Stimulated activated CD8-positive, alpha-beta memory T cell treated with anti-CD3 and anti-CD28 coated beads, Interleukin-2, amount 100 ng/mL, for 48 hours (primary cell): Measurements from ENCODE around the gene NEDD4L.
"Not testable (repeated sequence)": the region's sequence is repeated elsewhere in the genome, so short reads cannot be mapped to it uniquely, and the experiment has no call there.

Experiments
- DNase-seq, 2 donors: peaks; one replicate each; pipeline ENCODE4 v3.0.0-alpha.2; 2020; ENCODE audit warnings: low read depth in 2 of 2

The NEDD4L gene

GRCh38 chr18:58264840-58265239 is 220.8 kb downstream of the NEDD4L start:
- DNase-seq, result no peak

GRCh38 chr18:58265489-58265888 is 221.5 kb downstream of the NEDD4L start:
- DNase-seq, result not testable (repeated sequence)

DNA sequence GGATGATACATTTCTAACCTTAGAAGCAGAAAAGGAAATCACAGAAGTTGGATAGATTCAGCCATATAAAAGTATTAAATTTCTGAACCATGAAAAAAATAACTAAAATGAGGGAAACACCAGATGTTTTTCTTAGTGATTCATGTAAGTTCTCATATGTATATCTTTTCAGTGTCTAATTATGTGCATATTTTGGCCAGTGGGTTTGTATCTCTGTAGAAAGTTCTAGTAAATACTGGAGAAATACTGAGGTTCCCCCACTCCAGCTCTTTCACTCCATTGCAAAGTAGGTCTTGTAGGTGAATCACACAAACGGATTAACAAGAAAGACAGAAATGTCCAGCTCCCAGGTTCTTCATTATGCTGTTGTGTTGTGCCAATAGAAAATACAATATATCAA is 222.3 kb downstream of the NEDD4L start:
- no peak for DNase-seq

GRCh38 chr18:58267493-58267892 is 223.5 kb downstream of the NEDD4L start:
- DNase-seq, result no peak

- no peak for DNase-seq
Measured at GRCh38 chr18:58268849-58269248, 224.8 kb downstream of the NEDD4L start.

GRCh38 chr18:58269931-58270330 is 225.9 kb downstream of the NEDD4L start:
- DNase-seq, result no peak

DNA sequence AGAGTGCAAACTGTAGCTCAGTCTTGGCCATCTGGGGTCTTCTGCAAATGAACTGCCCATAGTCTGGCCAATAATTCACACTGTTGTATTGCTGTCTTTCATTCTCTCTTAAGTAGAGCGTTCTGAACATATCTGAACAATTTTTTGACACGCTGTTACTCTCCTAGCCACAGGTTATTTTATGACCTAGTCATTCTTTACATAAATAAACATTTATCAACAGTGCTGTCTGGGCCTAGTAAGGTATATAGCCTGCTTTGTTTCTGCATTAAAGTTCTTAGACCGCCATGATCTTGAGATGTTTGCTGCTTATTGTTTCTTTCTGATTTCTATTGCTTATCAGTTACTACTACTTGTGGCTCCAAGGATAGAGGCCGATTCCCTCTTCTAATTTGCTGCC is 226.4 kb downstream of the NEDD4L start:
- DNase-seq, result no peak

- DNase-seq, result no peak
Measured at GRCh38 chr18:58271770-58272169, 227.7 kb downstream of the NEDD4L start.

DNA sequence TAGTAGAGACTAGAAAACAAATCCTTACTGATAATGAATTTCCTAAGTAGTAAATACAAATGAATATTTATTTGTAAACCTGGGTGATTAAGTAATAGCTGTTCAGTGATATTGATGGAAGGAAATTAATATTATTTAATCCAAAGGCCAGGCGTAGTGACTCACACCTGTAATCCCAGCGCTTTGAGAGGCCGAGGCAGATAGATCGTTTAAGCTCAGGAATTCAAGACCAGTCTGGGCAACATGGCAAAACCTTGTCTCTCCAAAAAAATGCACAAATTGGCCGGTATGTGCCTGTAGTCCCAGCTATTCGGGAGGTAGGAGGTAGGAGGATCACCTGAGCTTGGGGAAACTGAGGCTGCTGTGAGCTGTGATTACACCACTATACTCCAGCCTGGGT is 228.2 kb downstream of the NEDD4L start:
- DNase-seq, result no peak

GRCh38 chr18:58272779-58273435 is 228.9 kb downstream of the NEDD4L start:
- no peak for DNase-seq

DNA sequence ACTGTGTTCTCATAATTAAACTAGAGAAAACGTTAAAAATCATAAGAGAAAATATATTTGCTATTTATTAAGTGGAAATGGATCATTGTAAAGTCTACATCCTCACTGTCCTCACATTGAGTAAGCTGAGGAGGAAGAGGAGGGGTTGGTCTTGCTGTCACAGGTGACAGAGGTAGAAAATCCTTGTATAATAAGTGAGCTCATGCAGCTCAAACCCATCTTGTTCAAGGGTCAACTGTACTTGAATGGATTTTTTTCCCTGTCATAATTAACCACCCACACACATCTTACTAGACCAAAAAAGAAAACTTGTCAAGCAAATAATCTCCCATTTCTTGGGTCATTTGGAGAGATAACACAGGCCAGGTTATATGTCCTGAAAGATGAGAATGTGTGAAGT is 231.2 kb downstream of the NEDD4L start:
- DNase-seq, result no peak

- no peak for DNase-seq
Measured at GRCh38 chr18:58276789-58277739, 233.0 kb downstream of the NEDD4L start.

- DNase-seq, result no peak
Measured at GRCh38 chr18:58279504-58280175, 235.6 kb downstream of the NEDD4L start.

GRCh38 chr18:58280191-58280590 is 236.2 kb downstream of the NEDD4L start:
- DNase-seq, result no peak

GRCh38 chr18:58282872-58283271 is 238.8 kb downstream of the NEDD4L start:
- DNase-seq, result not testable (repeated sequence)

DNA sequence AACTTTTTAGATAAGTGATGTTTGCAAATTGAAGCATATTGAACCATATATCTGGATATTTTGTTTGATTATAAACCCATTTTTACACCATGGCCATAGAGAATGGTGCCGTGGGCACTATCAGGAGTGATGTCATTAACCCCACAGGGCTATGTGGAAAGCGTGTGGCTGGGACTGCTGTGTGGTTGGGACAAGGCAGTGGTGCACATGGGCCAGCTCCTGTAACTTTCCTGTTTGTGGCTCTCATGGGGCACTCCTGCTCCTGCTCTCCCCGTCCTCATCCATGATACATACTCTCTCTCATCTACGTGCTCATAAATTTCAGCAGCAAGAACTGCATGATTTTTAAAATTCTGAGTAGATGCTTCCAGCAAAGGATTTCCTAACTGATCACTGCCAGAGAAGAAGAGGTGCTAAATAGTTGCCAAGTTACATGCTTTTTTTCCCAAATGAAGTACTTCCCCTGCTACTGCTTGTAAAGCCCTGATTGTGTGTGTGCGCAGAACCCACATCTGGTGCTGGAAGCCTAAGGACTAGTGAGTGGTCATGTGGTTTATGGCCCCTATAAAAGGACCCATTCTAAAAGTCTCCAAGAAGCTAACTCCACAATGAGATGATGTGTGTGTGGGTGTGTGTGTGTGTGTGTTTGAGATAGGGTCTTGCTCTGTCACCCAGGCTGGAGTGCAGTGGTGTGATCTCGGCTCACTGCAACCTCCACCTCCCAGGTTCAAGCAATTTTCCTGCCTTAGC is 240.8 kb downstream of the NEDD4L start:
- no peak for DNase-seq

DNA sequence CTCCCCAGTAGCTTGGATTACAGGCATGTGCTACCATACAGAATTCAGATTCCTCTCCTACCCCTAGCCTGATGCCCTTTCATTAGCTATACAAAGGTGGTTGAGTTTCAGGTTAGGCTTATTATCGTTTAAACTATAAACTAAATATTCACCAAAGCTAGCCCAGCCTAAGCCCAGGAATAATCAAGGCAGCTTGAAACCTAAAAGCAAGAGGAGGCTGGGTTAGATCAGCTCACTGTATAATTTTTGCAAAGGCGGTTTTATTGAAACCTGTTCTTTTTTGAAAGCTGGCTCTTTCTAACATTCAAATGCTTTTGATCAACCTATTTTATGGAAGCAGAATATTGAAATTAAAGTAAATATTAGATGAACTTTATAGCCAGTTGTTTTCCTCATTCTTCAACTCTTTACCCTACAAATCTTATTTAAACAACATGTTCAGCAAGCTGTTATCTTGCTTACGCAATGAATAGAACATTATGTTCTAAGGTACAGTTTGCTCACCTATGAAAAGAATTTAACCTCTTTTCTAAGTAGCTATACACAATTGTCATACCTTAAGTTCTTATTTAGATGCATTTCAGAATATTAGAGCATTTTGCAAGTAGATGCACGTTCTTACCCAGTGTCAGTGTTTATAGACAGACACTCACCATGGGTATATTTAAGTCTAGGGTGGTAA is 241.6 kb downstream of the NEDD4L start:
- no peak for DNase-seq

DNA sequence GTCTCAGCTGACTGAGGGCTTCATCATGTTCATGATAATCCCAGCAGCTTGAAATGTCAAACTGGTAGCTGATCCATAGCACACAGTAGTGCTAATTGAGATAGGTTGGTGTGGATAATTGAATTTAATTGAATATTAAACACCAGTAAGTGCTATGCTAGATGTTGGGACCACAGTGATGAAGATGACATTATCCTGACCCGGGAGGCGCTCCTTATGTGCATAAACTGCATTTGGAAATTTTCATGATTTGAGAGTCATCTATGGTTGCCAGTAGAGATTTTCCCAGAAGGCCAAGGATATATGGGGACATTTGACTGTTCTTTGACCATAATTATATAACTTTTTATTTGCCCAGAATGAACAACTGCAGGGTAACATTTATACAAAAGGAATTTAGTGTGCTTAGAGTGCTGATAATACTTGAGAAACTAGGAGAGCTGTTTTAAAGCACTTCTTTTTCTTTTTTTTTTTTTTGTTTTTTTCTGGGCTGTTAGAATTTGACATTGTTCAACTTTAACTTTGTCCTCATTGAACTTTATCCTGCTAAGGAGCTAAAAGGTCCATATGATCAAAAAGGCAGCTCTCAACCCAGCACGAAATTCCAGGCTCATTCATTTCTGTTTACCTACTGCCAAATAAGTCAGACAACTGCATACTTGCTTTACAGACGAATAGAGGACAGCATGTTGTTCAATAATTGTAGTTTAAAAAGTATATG is 242.8 kb downstream of the NEDD4L start:
- DNase-seq, result no peak

GRCh38 chr18:58287353-58288274 is 243.6 kb downstream of the NEDD4L start:
- no peak for DNase-seq
